HL-60 (cell line): ENCODE measurements around the gene C1orf141.

Experiments used
- DNase-seq, 2 experiments: peaks; one replicate each; pipeline ENCODE4 v3.0.0-alpha.2; 2010 to 2020; ENCODE audit warnings: low read depth in 1 of 2, low spot score in 1 of 2
- H3K27ac ChIP-seq: fragments of 250-450 bp; sonication (Bioruptor Pico); replicated peaks from 2 replicates; pipeline ENCODE4 v1.5.1; 2020; ENCODE audit warnings: mild to moderate bottlenecking, moderate library complexity
- H3K27me3 ChIP-seq: fragments of 250-450 bp; sonication (Bioruptor Pico); 2 replicates; pipeline ENCODE4 v1.5.1; 2021; ENCODE audit warnings: mild to moderate bottlenecking, moderate library complexity; ENCODE audit not compliant: insufficient read depth, poor library complexity, severe bottlenecking
- H3K4me3 ChIP-seq: replicated peaks from 2 replicates; pipeline ENCODE4 v1.5.1; 2011; ENCODE audit warnings: mild to moderate bottlenecking, control low read depth, low read length; ENCODE audit not compliant: insufficient read depth
- GABPA ChIP-seq: IDR thresholded peaks from 2 replicates; pipeline ENCODE4 v1.6.1; 2012; ENCODE audit warnings: low read depth
- POLR2AphosphoS5 ChIP-seq: IDR thresholded peaks from 2 replicates; pipeline ENCODE4 v1.6.1; 2012; ENCODE audit warnings: low read depth
- SPI1 ChIP-seq: IDR thresholded peaks from 2 replicates; pipeline ENCODE4 v1.6.1; 2012; ENCODE audit warnings: low read depth, mild to moderate bottlenecking, borderline replicate concordance
- TF ChIP-seq, protein P1 (sequence below): IDR thresholded peaks from 2 replicates; pipeline ENCODE4 v1.6.1; 2012; ENCODE audit warnings: low read depth; ENCODE audit not compliant: insufficient replicate concordance
- TF ChIP-seq, protein P2 (sequence below): IDR thresholded peaks from one replicate; pipeline ENCODE4 v1.5.1; 2011; ENCODE audit warnings: low read length, control low read depth, inconsistent platforms; ENCODE audit not compliant: insufficient read depth

Gene C1orf141

DNA sequence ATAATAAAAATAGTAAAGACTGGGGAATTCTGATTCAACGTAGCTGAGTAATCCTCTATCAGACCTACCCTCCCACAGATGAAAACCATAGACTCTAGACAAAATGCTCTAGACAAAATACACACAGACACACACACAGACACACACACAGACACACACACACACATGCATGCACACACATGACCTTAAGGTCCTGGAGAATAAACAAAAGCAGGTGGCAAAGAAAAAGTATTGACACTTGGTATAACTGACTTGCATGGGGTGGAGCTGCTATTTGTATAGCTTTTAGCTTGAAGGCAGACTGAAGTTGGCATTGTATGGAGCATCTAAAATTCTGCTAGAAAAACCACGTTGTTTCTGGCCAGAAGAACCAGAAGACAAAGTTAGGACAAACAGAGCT lies 29.3 kb downstream of the C1orf141 start:
- H3K4me3 ChIP-seq = no peak overlapping the region
- H3K27ac ChIP-seq = no peak overlapping the region
- no peak for DNase-seq
- TF ChIP-seq POLR2AphosphoS5 (no peak), SPI1 (no peak), GABPA (no peak)
- TF ChIP-seq, protein P1, sequence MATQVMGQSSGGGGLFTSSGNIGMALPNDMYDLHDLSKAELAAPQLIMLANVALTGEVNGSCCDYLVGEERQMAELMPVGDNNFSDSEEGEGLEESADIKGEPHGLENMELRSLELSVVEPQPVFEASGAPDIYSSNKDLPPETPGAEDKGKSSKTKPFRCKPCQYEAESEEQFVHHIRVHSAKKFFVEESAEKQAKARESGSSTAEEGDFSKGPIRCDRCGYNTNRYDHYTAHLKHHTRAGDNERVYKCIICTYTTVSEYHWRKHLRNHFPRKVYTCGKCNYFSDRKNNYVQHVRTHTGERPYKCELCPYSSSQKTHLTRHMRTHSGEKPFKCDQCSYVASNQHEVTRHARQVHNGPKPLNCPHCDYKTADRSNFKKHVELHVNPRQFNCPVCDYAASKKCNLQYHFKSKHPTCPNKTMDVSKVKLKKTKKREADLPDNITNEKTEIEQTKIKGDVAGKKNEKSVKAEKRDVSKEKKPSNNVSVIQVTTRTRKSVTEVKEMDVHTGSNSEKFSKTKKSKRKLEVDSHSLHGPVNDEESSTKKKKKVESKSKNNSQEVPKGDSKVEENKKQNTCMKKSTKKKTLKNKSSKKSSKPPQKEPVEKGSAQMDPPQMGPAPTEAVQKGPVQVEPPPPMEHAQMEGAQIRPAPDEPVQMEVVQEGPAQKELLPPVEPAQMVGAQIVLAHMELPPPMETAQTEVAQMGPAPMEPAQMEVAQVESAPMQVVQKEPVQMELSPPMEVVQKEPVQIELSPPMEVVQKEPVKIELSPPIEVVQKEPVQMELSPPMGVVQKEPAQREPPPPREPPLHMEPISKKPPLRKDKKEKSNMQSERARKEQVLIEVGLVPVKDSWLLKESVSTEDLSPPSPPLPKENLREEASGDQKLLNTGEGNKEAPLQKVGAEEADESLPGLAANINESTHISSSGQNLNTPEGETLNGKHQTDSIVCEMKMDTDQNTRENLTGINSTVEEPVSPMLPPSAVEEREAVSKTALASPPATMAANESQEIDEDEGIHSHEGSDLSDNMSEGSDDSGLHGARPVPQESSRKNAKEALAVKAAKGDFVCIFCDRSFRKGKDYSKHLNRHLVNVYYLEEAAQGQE = no peak
- TF ChIP-seq, protein P2, sequence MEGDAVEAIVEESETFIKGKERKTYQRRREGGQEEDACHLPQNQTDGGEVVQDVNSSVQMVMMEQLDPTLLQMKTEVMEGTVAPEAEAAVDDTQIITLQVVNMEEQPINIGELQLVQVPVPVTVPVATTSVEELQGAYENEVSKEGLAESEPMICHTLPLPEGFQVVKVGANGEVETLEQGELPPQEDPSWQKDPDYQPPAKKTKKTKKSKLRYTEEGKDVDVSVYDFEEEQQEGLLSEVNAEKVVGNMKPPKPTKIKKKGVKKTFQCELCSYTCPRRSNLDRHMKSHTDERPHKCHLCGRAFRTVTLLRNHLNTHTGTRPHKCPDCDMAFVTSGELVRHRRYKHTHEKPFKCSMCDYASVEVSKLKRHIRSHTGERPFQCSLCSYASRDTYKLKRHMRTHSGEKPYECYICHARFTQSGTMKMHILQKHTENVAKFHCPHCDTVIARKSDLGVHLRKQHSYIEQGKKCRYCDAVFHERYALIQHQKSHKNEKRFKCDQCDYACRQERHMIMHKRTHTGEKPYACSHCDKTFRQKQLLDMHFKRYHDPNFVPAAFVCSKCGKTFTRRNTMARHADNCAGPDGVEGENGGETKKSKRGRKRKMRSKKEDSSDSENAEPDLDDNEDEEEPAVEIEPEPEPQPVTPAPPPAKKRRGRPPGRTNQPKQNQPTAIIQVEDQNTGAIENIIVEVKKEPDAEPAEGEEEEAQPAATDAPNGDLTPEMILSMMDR = no peak
- H3K27me3 ChIP-seq = no peaks in the 10 kb centered on the region

DNA sequence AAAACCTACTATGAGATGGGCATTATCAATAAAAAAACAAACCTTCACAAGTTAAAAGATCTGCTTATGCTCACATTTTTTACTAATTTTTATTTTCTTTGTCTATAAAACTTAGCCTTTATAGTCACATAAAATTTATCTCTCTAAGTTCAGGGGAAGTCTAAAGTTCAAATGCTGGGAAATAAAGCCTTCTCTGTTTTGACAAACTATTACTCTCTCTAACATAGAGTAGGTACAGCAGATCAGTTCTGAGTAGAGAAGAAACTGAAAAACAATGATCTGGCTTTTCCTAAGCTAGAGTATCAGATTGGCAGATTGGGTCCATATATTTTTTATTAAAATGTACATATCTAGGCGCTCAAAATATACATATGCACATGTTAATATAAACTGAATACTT lies 31.2 kb downstream of the C1orf141 start:
- DNase-seq = no peak
- H3K27ac ChIP-seq = no peak overlapping the region
- H3K27me3 ChIP-seq = no peaks in the 10 kb centered on the region
- TF ChIP-seq SPI1 = no peak
- TF ChIP-seq, protein P1 = no peak
- TF ChIP-seq, protein P2 = no peak
- no peak for TF ChIP-seq POLR2AphosphoS5
- TF ChIP-seq GABPA = no peak
- H3K4me3 ChIP-seq = no peak overlapping the region

DNA sequence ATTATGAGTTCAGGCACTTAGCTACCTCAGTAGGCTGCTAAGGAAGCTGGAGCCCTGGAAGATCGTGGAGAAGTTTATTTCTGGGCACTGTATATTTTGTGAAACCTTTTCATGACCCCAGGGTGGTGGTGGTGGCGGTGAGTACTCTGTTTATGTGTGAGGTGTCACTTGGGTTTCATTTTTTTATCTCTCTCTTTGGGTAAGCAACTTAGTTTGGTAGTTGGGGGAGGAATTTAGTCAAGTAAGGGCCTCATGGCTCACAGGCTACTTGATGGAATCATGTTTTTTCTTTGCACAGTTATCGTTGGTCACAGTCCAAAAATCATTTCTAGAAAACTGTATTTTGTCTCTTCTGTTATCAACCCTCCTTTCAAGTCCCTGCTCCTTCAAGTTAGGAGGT lies 33.9 kb downstream of the C1orf141 start:
- Histone ChIP-seq H3K4me3 (no peak overlapping the region), H3K27me3 (no peaks in the 10 kb centered on the region), H3K27ac (no peak overlapping the region)
- DNase-seq = no peak
- TF ChIP-seq SPI1 = no peak
- TF ChIP-seq, protein P2 = no peak
- TF ChIP-seq GABPA = no peak
- no peak for TF ChIP-seq POLR2AphosphoS5
- TF ChIP-seq, protein P1 = no peak
